Measurements from ENCODE around the gene LRRC74A. TPM values are rescaled to one million over a fixed set of nuclear protein-coding genes. Genes with fewer than 3 reads are reported as not detected.

Gene LRRC74A
- total RNA-seq, 1 experiment from 2014 or later = not detected

GRCh38 chr14:76784881-76785280 is 41.3 kb upstream of the LRRC74A start:
- no peaks in the 10 kb centered on the region for H3K9me3 ChIP-seq (replicated peaks)
- peak; percentile 60 to 73 for DNase-seq (ENCODE audit: low read depth in 1 of 2, low spot score in 2 of 2)
- no peak overlapping the region for H3K4me3 ChIP-seq
- H3K27ac ChIP-seq = no peak overlapping the region
- no peaks in the 10 kb centered on the region for H3K4me1 ChIP-seq (replicated peaks)
- H3K27me3 ChIP-seq (replicated peaks) = no peaks in the 10 kb centered on the region
- peaks cover 2% of the 10 kb centered on the region; the same call in 1 of the 2 replicates for H3K36me3 ChIP-seq

- Histone ChIP-seq H3K27me3 (replicated peaks) (no peaks in the 10 kb centered on the region), H3K4me3 (no peak overlapping the region), H3K27ac (no peak overlapping the region), H3K9me3 (replicated peaks) (no peaks in the 10 kb centered on the region), H3K4me1 (replicated peaks) (no peaks in the 10 kb centered on the region), H3K36me3 (peaks cover 5% of the 10 kb centered on the region; the same call in 1 of the 2 replicates)
- no peak for DNase-seq (ENCODE audit: low read depth in 1 of 2, low spot score in 2 of 2)
Observed at GRCh38 chr14:76786601-76787000, 39.6 kb upstream of the LRRC74A start.

- Histone ChIP-seq H3K9me3 (replicated peaks) (no peaks in the 10 kb centered on the region), H3K27me3 (replicated peaks) (no peaks in the 10 kb centered on the region), H3K4me1 (replicated peaks) (no peaks in the 10 kb centered on the region), H3K27ac (no peak overlapping the region), H3K4me3 (no peak overlapping the region), H3K36me3 (peaks cover 3% of the 10 kb centered on the region; the same call in 1 of the 2 replicates)
- DNase-seq (ENCODE audit: low read depth in 1 of 2, low spot score in 2 of 2) = no peak
Observed at GRCh38 chr14:76792422-76792821, 33.8 kb upstream of the LRRC74A start.

DNA sequence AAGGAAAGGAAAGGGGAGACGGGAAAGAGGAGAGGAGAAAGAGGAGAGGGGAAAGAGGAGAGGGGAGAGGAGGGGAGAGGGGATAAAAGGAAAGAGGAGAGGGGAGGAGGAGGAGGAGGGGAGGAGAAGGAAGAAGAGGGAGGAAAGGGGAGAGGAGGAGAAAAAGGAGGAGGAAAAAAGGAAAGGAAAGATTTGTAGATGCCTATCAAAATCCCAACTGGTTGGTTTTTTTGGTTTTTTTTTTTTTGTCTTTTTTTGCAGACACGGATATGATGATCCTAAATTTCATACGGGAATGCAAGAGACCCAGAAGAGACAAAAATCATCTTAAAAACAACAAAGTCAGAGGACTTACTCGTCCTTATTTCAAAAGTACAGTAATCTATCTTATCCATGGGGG is 32.9 kb upstream of the LRRC74A start:
- Histone ChIP-seq H3K4me3 (no peak overlapping the region), H3K9me3 (replicated peaks) (no peaks in the 10 kb centered on the region), H3K4me1 (replicated peaks) (no peaks in the 10 kb centered on the region), H3K27me3 (replicated peaks) (no peaks in the 10 kb centered on the region), H3K27ac (no peak overlapping the region), H3K36me3 (peaks cover 3% of the 10 kb centered on the region; the same call in 1 of the 2 replicates)
- DNase-seq (ENCODE audit: low read depth in 1 of 2, low spot score in 2 of 2) = no peak

DNA sequence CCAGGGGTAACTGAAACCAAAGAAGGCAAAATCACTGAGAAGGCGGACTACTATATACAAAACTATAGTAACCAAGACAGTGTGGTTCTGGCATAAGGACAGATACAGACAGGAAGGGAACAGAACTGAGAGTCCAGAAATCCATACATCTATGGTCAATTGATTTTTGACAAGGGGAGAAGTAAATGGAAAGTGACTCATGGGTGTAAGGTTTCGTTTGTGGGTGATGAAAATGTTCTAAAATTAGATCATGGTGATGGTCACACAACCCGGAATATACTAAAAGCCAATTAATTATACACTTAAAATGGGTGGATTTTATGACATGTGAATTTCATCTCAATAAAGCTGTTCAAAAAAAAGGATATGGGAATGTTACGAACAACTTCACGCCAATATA is 32.3 kb upstream of the LRRC74A start:
- H3K27me3 ChIP-seq (replicated peaks) = no peaks in the 10 kb centered on the region
- no peak overlapping the region for H3K4me3 ChIP-seq
- peaks cover 3% of the 10 kb centered on the region; the same call in 1 of the 2 replicates for H3K36me3 ChIP-seq
- H3K9me3 ChIP-seq (replicated peaks) = no peaks in the 10 kb centered on the region
- H3K4me1 ChIP-seq (replicated peaks) = no peaks in the 10 kb centered on the region
- no peak overlapping the region for H3K27ac ChIP-seq
- DNase-seq (ENCODE audit: low read depth in 1 of 2, low spot score in 2 of 2) = no peak

- no peaks in the 10 kb centered on the region for H3K27me3 ChIP-seq (replicated peaks)
- H3K4me1 ChIP-seq (replicated peaks) = peaks cover 10% of the 10 kb centered on the region
- H3K4me3 ChIP-seq = no peak overlapping the region
- peaks cover 10% of the 10 kb centered on the region for H3K36me3 ChIP-seq
- H3K9me3 ChIP-seq (replicated peaks) = no peaks in the 10 kb centered on the region
- H3K27ac ChIP-seq = no peak overlapping the region
- DNase-seq (ENCODE audit: low read depth in 1 of 2, low spot score in 2 of 2) = no peak
Observed at GRCh38 chr14:76806446-76806845, 19.8 kb upstream of the LRRC74A start.

- Histone ChIP-seq H3K27ac (no peak overlapping the region), H3K9me3 (replicated peaks) (no peaks in the 10 kb centered on the region), H3K4me3 (no peak overlapping the region), H3K4me1 (replicated peaks) (peaks cover 19% of the 10 kb centered on the region), H3K27me3 (replicated peaks) (no peaks in the 10 kb centered on the region), H3K36me3 (peaks cover 12% of the 10 kb centered on the region)
- no peak for DNase-seq (ENCODE audit: low read depth in 1 of 2, low spot score in 2 of 2)
Observed at GRCh38 chr14:76808011-76808410, 18.2 kb upstream of the LRRC74A start.

- no peaks in the 10 kb centered on the region for H3K9me3 ChIP-seq (replicated peaks)
- H3K4me1 ChIP-seq (replicated peaks) = peaks cover 19% of the 10 kb centered on the region
- no peak for DNase-seq (ENCODE audit: low read depth in 1 of 2, low spot score in 2 of 2)
- peaks cover 12% of the 10 kb centered on the region for H3K36me3 ChIP-seq
- no peaks in the 10 kb centered on the region for H3K27me3 ChIP-seq (replicated peaks)
- H3K27ac ChIP-seq = no peak overlapping the region
- H3K4me3 ChIP-seq = no peak overlapping the region
Observed at GRCh38 chr14:76808990-76809389, 17.2 kb upstream of the LRRC74A start.

DNA sequence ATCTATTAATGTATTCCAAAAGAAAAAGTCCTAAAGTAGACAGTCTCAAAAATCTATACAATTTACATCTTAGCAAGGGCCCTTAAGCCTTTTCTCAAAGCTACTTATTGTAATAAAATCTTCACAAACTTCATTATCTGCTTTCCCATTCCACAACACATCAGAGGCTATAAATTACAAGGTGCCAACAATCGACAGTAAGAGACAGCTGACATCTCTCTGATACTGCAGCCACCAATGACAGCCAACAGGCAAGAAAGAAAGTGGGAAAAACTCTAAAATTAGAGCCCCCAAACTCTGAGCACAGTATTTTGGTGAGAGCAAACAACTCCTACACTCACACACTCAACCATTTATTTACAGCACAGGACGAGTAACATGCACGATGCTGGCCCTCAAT is 15.7 kb upstream of the LRRC74A start:
- peak in 1 of 2 experiments; percentile 7 for DNase-seq (ENCODE audit: low read depth in 1 of 2, low spot score in 2 of 2)
- Histone ChIP-seq H3K4me1 (replicated peaks) (peaks cover 19% of the 10 kb centered on the region), H3K4me3 (no peak overlapping the region), H3K27ac (no peak overlapping the region), H3K36me3 (peaks cover 4% of the 10 kb centered on the region; the same call in 1 of the 2 replicates), H3K9me3 (replicated peaks) (no peaks in the 10 kb centered on the region), H3K27me3 (replicated peaks) (no peaks in the 10 kb centered on the region)

DNA sequence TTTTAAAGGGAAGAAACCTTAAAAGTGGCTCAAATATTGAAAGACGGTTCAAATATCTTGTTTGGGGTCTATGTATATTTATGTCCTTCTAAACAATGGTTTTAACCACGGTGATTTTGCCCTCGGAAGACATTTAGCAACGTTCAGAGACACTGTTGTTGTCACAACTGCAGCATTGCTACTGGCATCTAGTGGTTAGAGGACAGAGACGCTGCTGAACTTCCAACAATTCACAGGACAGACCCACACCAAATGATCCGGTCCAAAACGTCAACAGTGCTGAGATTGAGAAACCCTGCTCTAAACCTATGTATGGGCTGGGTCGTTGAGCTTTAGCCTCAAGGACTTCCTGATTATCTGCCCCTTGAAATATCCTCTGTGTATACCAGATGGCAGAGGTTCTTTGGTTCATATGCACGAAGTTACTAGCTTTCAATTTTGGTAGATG is 15.2 kb upstream of the LRRC74A start:
- Histone ChIP-seq H3K27ac (peak overlapping the region; percentile 7; the same call in 1 of the 2 replicates), H3K4me3 (peak overlapping the region; percentile 74)
- DNase-seq (ENCODE audit: low read depth in 1 of 2, low spot score in 2 of 2) = peak in 1 of 2 experiments; percentile 33

DNA sequence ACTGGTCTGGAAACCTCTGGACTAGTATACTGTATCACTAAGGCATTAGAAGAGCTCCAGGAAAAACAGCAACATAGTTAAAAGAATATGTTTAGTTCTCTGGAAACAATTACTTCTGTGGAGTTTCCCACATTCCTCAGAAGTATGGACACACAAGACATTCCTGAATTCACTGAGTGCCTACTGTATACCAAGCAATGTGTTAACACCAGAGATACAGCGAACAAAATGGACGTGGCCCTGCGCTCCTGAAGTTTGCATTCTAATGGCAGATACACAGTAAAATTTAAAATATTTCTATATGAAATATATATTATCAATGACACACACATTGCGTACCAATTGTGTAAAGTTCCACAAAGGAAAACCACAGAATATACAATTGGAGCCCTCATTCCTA is 14.6 kb upstream of the LRRC74A start:
- DNase-seq (ENCODE audit: low read depth in 1 of 2, low spot score in 2 of 2) = no peak
- no peaks in the 10 kb centered on the region for H3K27me3 ChIP-seq (replicated peaks)
- H3K9me3 ChIP-seq (replicated peaks) = no peaks in the 10 kb centered on the region
- H3K36me3 ChIP-seq = peaks cover 2% of the 10 kb centered on the region; the same call in 1 of the 2 replicates
- H3K4me1 ChIP-seq (replicated peaks) = peaks cover 19% of the 10 kb centered on the region
- H3K4me3 ChIP-seq = peak overlapping the region; percentile 74
- H3K27ac ChIP-seq = peak overlapping the region; percentile 7

More for the DNA sequence above, 15.2 kb upstream of the LRRC74A start:
- H3K36me3 ChIP-seq = peaks cover 2% of the 10 kb centered on the region; the same call in 1 of the 2 replicates
- peaks cover 19% of the 10 kb centered on the region for H3K4me1 ChIP-seq (replicated peaks)
- no peaks in the 10 kb centered on the region for H3K9me3 ChIP-seq (replicated peaks)
- no peaks in the 10 kb centered on the region for H3K27me3 ChIP-seq (replicated peaks)

- H3K27ac ChIP-seq = peak overlapping the region; percentile 7; the same call in 1 of the 2 replicates
- H3K27me3 ChIP-seq (replicated peaks) = no peaks in the 10 kb centered on the region
- DNase-seq (ENCODE audit: low read depth in 1 of 2, low spot score in 2 of 2) = peak in 1 of 2 experiments; percentile 16
- H3K4me3 ChIP-seq = peak overlapping the region; percentile 74
- H3K4me1 ChIP-seq (replicated peaks) = peaks cover 19% of the 10 kb centered on the region
- peaks cover 2% of the 10 kb centered on the region; the same call in 1 of the 2 replicates for H3K36me3 ChIP-seq
- H3K9me3 ChIP-seq (replicated peaks) = no peaks in the 10 kb centered on the region
Observed at GRCh38 chr14:76812093-76812421, 14.2 kb upstream of the LRRC74A start.

- Histone ChIP-seq H3K27me3 (replicated peaks) (no peaks in the 10 kb centered on the region), H3K9me3 (replicated peaks) (no peaks in the 10 kb centered on the region), H3K36me3 (peaks cover 2% of the 10 kb centered on the region; the same call in 1 of the 2 replicates), H3K4me3 (peak within 1 kb of the TSS; percentile 74), H3K27ac (peak within 1 kb of the TSS; percentile 7; the same call in 1 of the 2 replicates), H3K4me1 (replicated peaks) (peaks cover 19% of the 10 kb centered on the region)
- peak; percentile 85 to 90 for DNase-seq (ENCODE audit: low read depth in 1 of 2, low spot score in 2 of 2)
Observed at GRCh38 chr14:76812422-76813383, 13.5 kb upstream of the LRRC74A start, which contains the start of gene ANGEL1. Gene ANGEL1 (minus strand): TSS chr14:76812882. CDS start chr14:76812827, 55 bp downstream.
